K562 (cell line): ENCODE data around the gene CUL1. TPM values are rescaled to one million over a fixed set of nuclear protein-coding genes. Genes with fewer than 3 reads are reported as not detected.

Source experiments
- CC2D1A ChIP-seq: fragments of 450-650 bp; IDR thresholded peaks from 2 replicates; pipeline ENCODE4 v1.6.1; 2017; ENCODE audit warnings: mild to moderate bottlenecking
- CEBPB ChIP-seq: fragments of 450-650 bp; IDR thresholded peaks from 2 replicates; pipeline ENCODE4 v1.6.1; 2016; ENCODE audit warnings: missing genetic modification characterization, missing compliant biosample characterization
- DDX20 ChIP-seq: fragments of 450-650 bp; IDR thresholded peaks from 2 replicates; pipeline ENCODE4 v1.6.1; 2016; ENCODE audit warnings: missing genetic modification characterization, low read depth, mild to moderate bottlenecking, missing compliant biosample characterization, moderate library complexity
- ETS1 ChIP-seq: conservative IDR thresholded peaks from 2 replicates; pipeline ENCODE4 v1.6.1; 2011; ENCODE audit warnings: low read depth, mild to moderate bottlenecking, low read length; ENCODE audit not compliant: control insufficient read depth
- GTF2B ChIP-seq: IDR thresholded peaks from 2 replicates; pipeline ENCODE4 v1.6.1; 2011; ENCODE audit not compliant: insufficient read length; ENCODE audit errors: extremely low read depth
- GTF2E2 ChIP-seq: fragments of 200-800 bp; sonication (Bioruptor generic); IDR thresholded peaks from 2 replicates; pipeline ENCODE4 v1.6.1; 2016; ENCODE audit warnings: missing genetic modification characterization, missing compliant biosample characterization
- HDAC2 ChIP-seq: fragments of 450-650 bp; IDR thresholded peaks from 2 replicates; pipeline ENCODE4 v1.6.1; 2016; ENCODE audit warnings: mild to moderate bottlenecking
- KDM1A ChIP-seq, 2 experiments: fragments of 450-650 bp; IDR thresholded peaks; 2 replicates each; pipeline ENCODE4 v1.6.1; 2016; ENCODE audit warnings: mild to moderate bottlenecking in 2 of 2
- MNT ChIP-seq, 2 experiments: fragments of 450-650 bp; conservative IDR thresholded peaks; 2 replicates each; pipeline ENCODE4 v1.6.1; 2017; ENCODE audit warnings: mild to moderate bottlenecking in 2 of 2, moderate library complexity in 2 of 2
- NBN ChIP-seq: fragments of 450-650 bp; IDR thresholded peaks from 2 replicates; pipeline ENCODE4 v1.6.1; 2016; ENCODE audit warnings: low read depth, mild to moderate bottlenecking
- NFYB ChIP-seq: IDR thresholded peaks from 2 replicates; pipeline ENCODE4 v1.6.1; 2011; ENCODE audit warnings: mild to moderate bottlenecking, moderate library complexity; ENCODE audit not compliant: insufficient read length; ENCODE audit errors: extremely low read depth
- POLR2A ChIP-seq: fragments of 450-650 bp; conservative IDR thresholded peaks from 2 replicates; pipeline ENCODE4 v1.6.1; 2016
- SIN3B ChIP-seq: fragments of 450-650 bp; IDR thresholded peaks from 2 replicates; pipeline ENCODE4 v1.6.1; 2017; ENCODE audit warnings: low read depth, mild to moderate bottlenecking, moderate library complexity
- TCF3 ChIP-seq: sonication (generic); formaldehyde crosslinking; IDR thresholded peaks from 2 replicates; pipeline ENCODE4 v1.4.0; 2020; ENCODE audit warnings: mild to moderate bottlenecking, missing genetic modification reagents
- ZBTB8A ChIP-seq: fragments of 450-650 bp; IDR thresholded peaks from 2 replicates; pipeline ENCODE4 v1.6.1; 2018; ENCODE audit warnings: mild to moderate bottlenecking, moderate library complexity; ENCODE audit not compliant: partially characterized antibody
- ZNF12 ChIP-seq: sonication (generic); formaldehyde crosslinking; IDR thresholded peaks from 2 replicates; pipeline ENCODE4 v1.4.0; 2020; ENCODE audit warnings: mild to moderate bottlenecking, missing genetic modification reagents
- ZNF197 ChIP-seq: fragments of 200-800 bp; sonication (Bioruptor generic); IDR thresholded peaks from 2 replicates; pipeline ENCODE4 v1.6.1; 2016; ENCODE audit warnings: low read depth, missing genetic modification characterization, missing compliant biosample characterization
- ZNF398 ChIP-seq: fragments of 250-450 bp; sonication (Bioruptor Pico); IDR thresholded peaks from 2 replicates; pipeline ENCODE4 v1.8.0; 2021; ENCODE audit warnings: moderate library complexity, mild to moderate bottlenecking, inconsistent platforms
- ZNF41 ChIP-seq: fragments of 250-450 bp; sonication (Bioruptor Pico); conservative IDR thresholded peaks from 2 replicates; pipeline ENCODE4 v1.4.0; 2020; ENCODE audit warnings: mild to moderate bottlenecking
- ZNF695 ChIP-seq: fragments of 450-650 bp; formaldehyde crosslinking; IDR thresholded peaks from 2 replicates; pipeline ENCODE4 v1.4.0; 2020; ENCODE audit warnings: mild to moderate bottlenecking, moderate library complexity
- polyA plus RNA-seq, 8 experiments: library from polyadenylated mRNA; depleted of rRNA in 4 of 8; stranded (reverse) in 5 of 8; unstranded in 3 of 8; fragments of >200 nt; fragmentation: Nextera tagmentation in 2 of 8; fragmentation: Illumina TruSeq in 1 of 8; extraction: Ambion mirVana in 2 of 8; extraction: Trizol in 1 of 8; gene quantifications; 2 replicates each; pipeline versions ENCODE4 v1.2.1 to v1.2.3, GENCODE V29; 2011 to 2014; ENCODE audit warnings: inconsistent platforms in 1 of 8, missing spikeins in 1 of 8
- total RNA-seq, 7 experiments: library from RNA; depleted of rRNA in 6 of 7; stranded (reverse); fragments of >200 nt in 6 of 7; fragmentation: Illumina TruSeq in 2 of 7; extraction: Trizol in 2 of 7; gene quantifications; 2 replicates each; pipeline versions ENCODE4 v1.2.1 to v1.2.3, GENCODE V29; 2011 to 2021; ENCODE audit warnings: low replicate concordance in 1 of 7
- TF ChIP-seq, protein P1 (sequence below): fragments of 450-650 bp; IDR thresholded peaks from 2 replicates; pipeline ENCODE4 v1.6.1; 2016; ENCODE audit warnings: low read depth, mild to moderate bottlenecking, moderate library complexity
- TF ChIP-seq, protein P2 (sequence below): fragments of 250-450 bp; sonication (Bioruptor Pico); IDR thresholded peaks from 2 replicates; pipeline ENCODE4 v1.6.1; 2021; ENCODE audit warnings: mild to moderate bottlenecking

The CUL1 gene
- total and polyA plus RNA-seq, 9 of the 15 experiments (the other 6 are each of a cell fraction or from before 2014, with no cell fraction given), result 31.5 to 107 (median 96.5) TPM

DNA sequence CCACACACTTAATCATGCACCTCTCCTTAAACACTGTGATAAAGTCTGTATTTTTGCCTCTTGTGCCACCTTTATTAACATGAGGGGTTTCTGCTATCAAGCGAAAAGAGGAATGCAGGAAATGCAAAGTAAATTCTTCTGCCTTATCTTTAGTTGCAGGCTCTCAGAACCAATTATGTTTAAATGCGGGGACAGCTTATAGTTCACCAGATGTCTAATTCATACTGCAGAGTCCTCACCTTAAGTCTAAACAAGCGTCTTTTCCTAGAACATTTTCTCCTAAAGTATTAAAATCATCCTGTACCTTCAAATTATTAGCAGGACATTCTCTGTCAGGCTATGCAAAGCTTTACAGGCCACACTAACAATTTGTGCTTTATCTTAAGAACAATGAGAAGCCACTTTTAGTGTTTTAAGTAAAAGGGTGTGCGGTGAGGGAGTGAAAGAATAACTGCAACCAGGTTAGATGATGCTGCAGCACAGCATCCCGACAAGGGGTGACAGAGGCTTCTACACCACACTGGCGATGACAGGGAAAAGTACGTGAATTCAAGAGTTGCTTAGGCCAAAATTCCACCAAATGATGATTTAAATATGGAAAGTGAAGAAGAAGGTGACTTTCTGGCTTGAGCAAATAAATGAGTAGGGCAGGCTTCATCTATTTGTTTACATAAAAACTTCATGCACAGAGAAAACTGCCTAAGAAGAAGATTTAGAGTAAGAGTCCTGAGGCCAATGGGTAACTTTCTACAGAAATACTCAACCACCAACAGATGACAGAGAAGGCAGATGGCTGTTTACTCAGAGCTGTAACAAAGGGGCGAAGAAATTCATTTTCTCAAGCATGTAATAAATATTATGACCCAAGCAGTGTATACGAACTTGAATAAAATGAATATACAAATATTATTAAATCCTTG, 149.4 kb downstream of the CUL1 start (continued):
- TF ChIP-seq GTF2B (no peak), POLR2A (no peak), ZNF398 (CRISPR knock-in tag) (no peak), KDM1A (IDR thresholded peaks at IDR 0.05) (peak; percentile 74 to 81), TCF3 (CRISPR knock-in tag) (peak; percentile 96), ZNF695 (CRISPR knock-in tag) (no peak), MNT (conservative IDR thresholded peaks at IDR 0.05) (peak; percentile 4 to 60; a peak in 1 of 4 replicates), NBN (0 out of 2 replicates have a peak, but pooled peaks have one; percentile 39), HDAC2 (peak; percentile 77), CEBPB (tag) (no peak), CC2D1A (peak; percentile 61; the same call in 1 of the 2 replicates), DDX20 (tag) (no peak), ZNF197 (CRISPR knock-in tag) (0 out of 2 replicates have a peak, but pooled peaks have one; percentile 38), NFYB (peak; percentile 17), SIN3B (no peak), ZNF12 (CRISPR knock-in tag) (no peak), ETS1 (no peak), GTF2E2 (tag) (no peak), ZNF41 (CRISPR knock-in tag) (no peak; the same call in 1 of the 2 replicates), ZBTB8A (no peak)
- TF ChIP-seq, protein P1, sequence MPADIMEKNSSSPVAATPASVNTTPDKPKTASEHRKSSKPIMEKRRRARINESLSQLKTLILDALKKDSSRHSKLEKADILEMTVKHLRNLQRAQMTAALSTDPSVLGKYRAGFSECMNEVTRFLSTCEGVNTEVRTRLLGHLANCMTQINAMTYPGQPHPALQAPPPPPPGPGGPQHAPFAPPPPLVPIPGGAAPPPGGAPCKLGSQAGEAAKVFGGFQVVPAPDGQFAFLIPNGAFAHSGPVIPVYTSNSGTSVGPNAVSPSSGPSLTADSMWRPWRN, result peak; percentile 22; the same call in 1 of the 2 replicates
- TF ChIP-seq, protein P2, sequence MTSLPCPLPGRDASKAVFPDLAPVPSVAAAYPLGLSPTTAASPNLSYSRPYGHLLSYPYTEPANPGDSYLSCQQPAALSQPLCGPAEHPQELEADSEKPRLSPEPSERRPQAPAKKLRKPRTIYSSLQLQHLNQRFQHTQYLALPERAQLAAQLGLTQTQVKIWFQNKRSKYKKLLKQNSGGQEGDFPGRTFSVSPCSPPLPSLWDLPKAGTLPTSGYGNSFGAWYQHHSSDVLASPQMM (CRISPR knock-in tag), result no peak
